Measurements from ENCODE around the gene PLA2G6. TPM values are rescaled to one million over a fixed set of nuclear protein-coding genes. Genes with fewer than 3 reads are reported as not detected.
"Not testable (repeated sequence)": the region's sequence is repeated elsewhere in the genome, so short reads cannot be mapped to it uniquely, and the experiment has no call there.

Gene PLA2G6
- total RNA-seq, 1 experiment from 2014 or later: 13.4 TPM

- DNase-seq (ENCODE audit: low read depth): no peak
- in situ Hi-C loops (cut with HindIII; ENCODE audit: low pct_unique_long_range_greater_than_20kb, low sequenced_read_pairs): no loop called here
These were observed 6.2 kb downstream of the PLA2G6 start for GRCh38 chr22:38175206-38176118.

GRCh38 chr22:38174626-38175025 lies 7.0 kb downstream of the PLA2G6 start:
- DNase-seq (ENCODE audit: low read depth): no peak
- in situ Hi-C loops (cut with HindIII; ENCODE audit: low pct_unique_long_range_greater_than_20kb, low sequenced_read_pairs): no loop called here

- in situ Hi-C loops (cut with HindIII; ENCODE audit: low pct_unique_long_range_greater_than_20kb, low sequenced_read_pairs): no loop called here
- DNase-seq (ENCODE audit: low read depth): no peak
These were observed 8.1 kb downstream of the PLA2G6 start for GRCh38 chr22:38173641-38173906.

GRCh38 chr22:38172832-38173640 lies 8.6 kb downstream of the PLA2G6 start:
- in situ Hi-C loops (cut with HindIII; ENCODE audit: low pct_unique_long_range_greater_than_20kb, low sequenced_read_pairs): no loop called here

GRCh38 chr22:38171927-38172831 lies 9.5 kb downstream of the PLA2G6 start:
- no peak for DNase-seq (ENCODE audit: low read depth)
- in situ Hi-C loops (cut with HindIII; ENCODE audit: low pct_unique_long_range_greater_than_20kb, low sequenced_read_pairs): no loop called here

More at GRCh38 chr22:38172832-38173640, 8.6 kb downstream of the PLA2G6 start:
- no peak for DNase-seq (ENCODE audit: low read depth)

- in situ Hi-C loops (cut with HindIII; ENCODE audit: low pct_unique_long_range_greater_than_20kb, low sequenced_read_pairs): no loop called here
- no peak for DNase-seq (ENCODE audit: low read depth)
These were observed 11.2 kb downstream of the PLA2G6 start for GRCh38 chr22:38170469-38170868.

GRCh38 chr22:38169116-38169515 lies 12.5 kb downstream of the PLA2G6 start:
- no peak for DNase-seq (ENCODE audit: low read depth)
- in situ Hi-C loops (cut with HindIII; ENCODE audit: low pct_unique_long_range_greater_than_20kb, low sequenced_read_pairs): no loop called here

- DNase-seq (ENCODE audit: low read depth): no peak
- in situ Hi-C loops (cut with HindIII; ENCODE audit: low pct_unique_long_range_greater_than_20kb, low sequenced_read_pairs): no loop called here
These were observed 13.6 kb downstream of the PLA2G6 start for GRCh38 chr22:38167988-38168407.

- in situ Hi-C loops (cut with HindIII; ENCODE audit: low pct_unique_long_range_greater_than_20kb, low sequenced_read_pairs): no loop called here
- DNase-seq (ENCODE audit: low read depth): no peak
These were observed 15.6 kb downstream of the PLA2G6 start for GRCh38 chr22:38165922-38166593.

- no peak for DNase-seq (ENCODE audit: low read depth)
- in situ Hi-C loops (cut with HindIII; ENCODE audit: low pct_unique_long_range_greater_than_20kb, low sequenced_read_pairs): no loop called here
These were observed 17.1 kb downstream of the PLA2G6 start for GRCh38 chr22:38164551-38164918.

- in situ Hi-C loops (cut with HindIII; ENCODE audit: low pct_unique_long_range_greater_than_20kb, low sequenced_read_pairs): no loop called here
These were observed 17.6 kb downstream of the PLA2G6 start for GRCh38 chr22:38163844-38164550.

GRCh38 chr22:38162881-38163843 lies 18.5 kb downstream of the PLA2G6 start:
- in situ Hi-C loops (cut with HindIII; ENCODE audit: low pct_unique_long_range_greater_than_20kb, low sequenced_read_pairs): no loop called here
- DNase-seq (ENCODE audit: low read depth): no peak

More at GRCh38 chr22:38163844-38164550, 17.6 kb downstream of the PLA2G6 start:
- DNase-seq (ENCODE audit: low read depth): peak; percentile 56

GRCh38 chr22:38155703-38156102 lies 25.9 kb downstream of the PLA2G6 start:
- in situ Hi-C loops (cut with HindIII; ENCODE audit: low pct_unique_long_range_greater_than_20kb, low sequenced_read_pairs): no loop called here
- no peak for DNase-seq (ENCODE audit: low read depth)

- in situ Hi-C loops (cut with HindIII; ENCODE audit: low pct_unique_long_range_greater_than_20kb, low sequenced_read_pairs); DNase-seq (ENCODE audit: low read depth): not testable (repeated sequence)
These were observed 27.1 kb downstream of the PLA2G6 start for GRCh38 chr22:38154563-38154915.

- no peak for DNase-seq (ENCODE audit: low read depth)
- in situ Hi-C loops (cut with HindIII; ENCODE audit: low pct_unique_long_range_greater_than_20kb, low sequenced_read_pairs): no loop called here
These were observed 27.6 kb downstream of the PLA2G6 start for GRCh38 chr22:38153821-38154562.

GRCh38 chr22:38151126-38151500 lies 30.5 kb downstream of the PLA2G6 start:
- in situ Hi-C loops (cut with HindIII; ENCODE audit: low pct_unique_long_range_greater_than_20kb, low sequenced_read_pairs): no loop called here
- DNase-seq (ENCODE audit: low read depth): no peak
